ENCODE measurements around the gene PYCR2.

DNA sequence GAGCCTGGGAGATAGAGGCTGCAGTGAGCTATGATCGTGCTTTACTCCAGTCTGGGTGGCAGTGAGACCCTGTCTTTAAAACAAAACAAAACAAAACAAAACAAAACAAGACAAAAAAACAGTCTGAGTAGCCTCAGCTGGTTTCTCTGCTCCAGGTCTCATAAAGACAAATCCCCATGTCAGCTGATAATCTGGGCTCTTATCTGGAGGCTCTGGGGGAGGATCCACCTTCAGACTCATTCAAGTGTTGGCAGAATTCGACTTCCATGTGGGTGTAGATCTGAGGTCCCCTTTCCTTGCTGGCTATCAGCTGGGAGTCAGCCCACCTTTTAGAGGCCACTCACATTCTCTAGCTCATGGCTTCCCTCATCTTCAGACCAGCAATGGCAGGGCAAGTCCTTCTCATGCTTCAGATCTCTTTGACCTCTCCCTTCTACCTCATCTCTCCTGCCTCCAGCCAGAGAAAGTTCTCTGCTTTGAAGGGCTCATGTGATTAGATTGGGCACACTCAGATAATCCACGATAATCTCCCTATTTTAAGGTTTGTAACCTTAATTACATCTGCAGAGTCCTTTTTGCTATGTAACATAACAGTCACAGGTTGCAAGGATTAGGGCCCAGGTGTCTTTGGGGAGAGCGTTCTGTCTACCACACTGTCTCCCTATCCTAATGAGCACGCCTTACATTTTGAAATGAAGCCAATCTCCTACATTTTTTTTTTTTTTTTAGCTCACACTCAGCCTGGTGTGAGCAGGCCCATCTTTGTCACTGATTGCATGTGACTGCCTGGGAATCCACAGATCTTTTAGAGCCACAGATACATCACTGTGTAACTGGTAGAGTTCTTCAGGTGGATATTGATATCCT, 7.5 kb upstream of the PYCR2 start:
- TF ChIP-seq, protein P1, sequence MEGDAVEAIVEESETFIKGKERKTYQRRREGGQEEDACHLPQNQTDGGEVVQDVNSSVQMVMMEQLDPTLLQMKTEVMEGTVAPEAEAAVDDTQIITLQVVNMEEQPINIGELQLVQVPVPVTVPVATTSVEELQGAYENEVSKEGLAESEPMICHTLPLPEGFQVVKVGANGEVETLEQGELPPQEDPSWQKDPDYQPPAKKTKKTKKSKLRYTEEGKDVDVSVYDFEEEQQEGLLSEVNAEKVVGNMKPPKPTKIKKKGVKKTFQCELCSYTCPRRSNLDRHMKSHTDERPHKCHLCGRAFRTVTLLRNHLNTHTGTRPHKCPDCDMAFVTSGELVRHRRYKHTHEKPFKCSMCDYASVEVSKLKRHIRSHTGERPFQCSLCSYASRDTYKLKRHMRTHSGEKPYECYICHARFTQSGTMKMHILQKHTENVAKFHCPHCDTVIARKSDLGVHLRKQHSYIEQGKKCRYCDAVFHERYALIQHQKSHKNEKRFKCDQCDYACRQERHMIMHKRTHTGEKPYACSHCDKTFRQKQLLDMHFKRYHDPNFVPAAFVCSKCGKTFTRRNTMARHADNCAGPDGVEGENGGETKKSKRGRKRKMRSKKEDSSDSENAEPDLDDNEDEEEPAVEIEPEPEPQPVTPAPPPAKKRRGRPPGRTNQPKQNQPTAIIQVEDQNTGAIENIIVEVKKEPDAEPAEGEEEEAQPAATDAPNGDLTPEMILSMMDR (IDR thresholded peaks at IDR 0.05 in 4 of 5, conservative IDR thresholded peaks at IDR 0.05 in 1 of 5) = no peak
- no peak for TF ChIP-seq POLR2A (IDR thresholded peaks at IDR 0.05)
